Measurements from ENCODE around the gene BET1L. TPM values are rescaled to one million over a fixed set of nuclear protein-coding genes. Genes with fewer than 3 reads are reported as not detected.
"Not testable (repeated sequence)": the region's sequence is repeated elsewhere in the genome, so short reads cannot be mapped to it uniquely, and the experiment has no call there.

Gene BET1L
- total RNA-seq, 1 donor from 2014 or later: 73.2 TPM

DNA sequence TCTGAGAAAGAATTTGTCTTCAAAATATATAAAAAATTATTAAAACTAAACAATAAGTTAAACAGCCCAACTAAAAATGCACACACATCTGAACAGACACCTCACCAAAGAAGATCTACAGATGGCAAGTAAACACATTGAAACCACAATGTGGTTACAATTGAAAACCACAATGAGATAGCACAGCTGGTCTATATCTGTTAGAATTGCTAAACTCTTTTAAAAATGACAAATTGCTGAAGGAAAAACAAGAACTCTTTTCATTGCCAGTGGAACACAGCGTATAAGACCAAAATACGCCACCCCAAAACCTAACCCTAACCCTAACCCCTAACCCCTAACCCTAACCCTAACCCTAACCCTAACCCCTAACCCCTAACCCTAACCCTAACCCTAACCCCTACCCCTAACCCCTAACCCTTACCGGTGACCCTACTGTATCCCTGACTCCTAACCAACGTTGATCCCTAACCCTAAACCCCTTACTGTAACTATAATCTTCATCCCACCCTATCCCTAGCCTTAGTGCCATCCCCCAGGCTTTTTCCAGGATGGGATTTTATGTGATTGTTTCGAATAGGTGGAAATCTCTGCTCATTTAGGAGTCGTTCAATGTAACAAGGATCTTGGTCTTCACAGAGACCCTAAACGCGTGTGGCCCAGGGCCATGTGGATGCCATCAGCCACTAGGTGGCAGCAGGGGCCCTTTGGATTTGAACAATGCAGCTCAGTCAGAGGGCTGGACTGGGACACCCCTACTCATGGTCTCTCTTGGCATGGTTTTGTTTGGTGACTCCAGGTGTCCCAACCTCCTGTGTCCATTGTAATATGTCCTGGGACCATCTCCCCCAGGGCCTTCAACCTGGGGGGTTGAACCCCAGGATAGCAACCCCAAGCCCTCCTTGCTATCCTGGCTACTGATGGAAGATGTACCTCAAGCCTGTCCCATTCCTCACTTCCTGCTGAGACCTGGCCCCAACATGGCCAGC lies 15.4 kb downstream of the BET1L start:
- H3K9ac ChIP-seq (ENCODE audit: low read length); DNase-seq (ENCODE audit: low read depth); H3K36me3 Mint-ChIP-seq (ENCODE audit: low read depth, unreplicated experiment); H3K9me3 Mint-ChIP-seq (ENCODE audit: unreplicated experiment); H3K36me3 ChIP-seq (ENCODE audit: insufficient read depth, low read length); H3K9me3 ChIP-seq (ENCODE audit: insufficient read depth, low read depth, low read length); H3K4me1 ChIP-seq (ENCODE audit: insufficient read depth, low read length); H4K20me1 ChIP-seq (ENCODE audit: insufficient read depth, low read length); H3K4me3 Mint-ChIP-seq (ENCODE audit: unreplicated experiment); H3K4me3 ChIP-seq (ENCODE audit: insufficient read depth, low read depth, low read length); H3K79me2 ChIP-seq (ENCODE audit: insufficient read depth, low read length); H3K27ac ChIP-seq (ENCODE audit: low read depth, low read length); H3K4me2 ChIP-seq (ENCODE audit: low read length); H3K27me3 Mint-ChIP-seq (ENCODE audit: low read depth, unreplicated experiment); H3K4me1 Mint-ChIP-seq (ENCODE audit: low read depth, unreplicated experiment); H3K27me3 ChIP-seq (ENCODE audit: insufficient read depth, low read length); H2AFZ ChIP-seq (ENCODE audit: low read depth, low read length): not testable (repeated sequence)
- H3K27ac Mint-ChIP-seq (ENCODE audit: unreplicated experiment): peak overlapping the region; percentile 58
- peak; percentile 89 for FAIRE-seq
- TF ChIP-seq, protein P1, sequence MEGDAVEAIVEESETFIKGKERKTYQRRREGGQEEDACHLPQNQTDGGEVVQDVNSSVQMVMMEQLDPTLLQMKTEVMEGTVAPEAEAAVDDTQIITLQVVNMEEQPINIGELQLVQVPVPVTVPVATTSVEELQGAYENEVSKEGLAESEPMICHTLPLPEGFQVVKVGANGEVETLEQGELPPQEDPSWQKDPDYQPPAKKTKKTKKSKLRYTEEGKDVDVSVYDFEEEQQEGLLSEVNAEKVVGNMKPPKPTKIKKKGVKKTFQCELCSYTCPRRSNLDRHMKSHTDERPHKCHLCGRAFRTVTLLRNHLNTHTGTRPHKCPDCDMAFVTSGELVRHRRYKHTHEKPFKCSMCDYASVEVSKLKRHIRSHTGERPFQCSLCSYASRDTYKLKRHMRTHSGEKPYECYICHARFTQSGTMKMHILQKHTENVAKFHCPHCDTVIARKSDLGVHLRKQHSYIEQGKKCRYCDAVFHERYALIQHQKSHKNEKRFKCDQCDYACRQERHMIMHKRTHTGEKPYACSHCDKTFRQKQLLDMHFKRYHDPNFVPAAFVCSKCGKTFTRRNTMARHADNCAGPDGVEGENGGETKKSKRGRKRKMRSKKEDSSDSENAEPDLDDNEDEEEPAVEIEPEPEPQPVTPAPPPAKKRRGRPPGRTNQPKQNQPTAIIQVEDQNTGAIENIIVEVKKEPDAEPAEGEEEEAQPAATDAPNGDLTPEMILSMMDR (IDR thresholded peaks at IDR 0.05; ENCODE audit: insufficient read depth, low read depth, low read length): peak; percentile 12

DNA sequence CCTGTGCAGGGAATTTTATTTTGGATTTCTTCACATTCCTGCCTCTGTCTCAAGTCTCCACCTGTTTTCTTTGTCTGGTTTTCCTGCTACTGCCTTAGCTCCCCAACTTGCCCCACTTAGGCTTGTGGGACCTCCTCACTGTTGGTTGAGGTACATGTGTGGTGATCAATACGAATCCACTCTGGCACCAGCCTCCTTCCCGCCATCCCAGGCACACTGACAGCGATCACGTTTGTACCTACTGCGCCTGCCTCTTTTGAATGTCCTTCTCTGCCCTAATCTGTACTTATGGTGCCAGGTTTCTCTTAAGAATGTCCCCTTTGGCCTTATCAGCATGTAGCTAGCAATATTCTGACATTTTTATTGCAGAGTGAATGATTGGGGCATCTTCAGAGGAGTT lies 16.7 kb downstream of the BET1L start:
- not testable (repeated sequence) for H3K9me3 Mint-ChIP-seq (ENCODE audit: unreplicated experiment); H3K4me1 Mint-ChIP-seq (ENCODE audit: low read depth, unreplicated experiment); H3K4me1 ChIP-seq (ENCODE audit: insufficient read depth, low read length); H2AFZ ChIP-seq (ENCODE audit: low read depth, low read length); H3K27ac Mint-ChIP-seq (ENCODE audit: unreplicated experiment); H3K4me3 ChIP-seq (ENCODE audit: insufficient read depth, low read depth, low read length); H3K27ac ChIP-seq (ENCODE audit: low read depth, low read length); H3K27me3 Mint-ChIP-seq (ENCODE audit: low read depth, unreplicated experiment); H3K27me3 ChIP-seq (ENCODE audit: insufficient read depth, low read length); H3K36me3 ChIP-seq (ENCODE audit: insufficient read depth, low read length); H3K79me2 ChIP-seq (ENCODE audit: insufficient read depth, low read length); H4K20me1 ChIP-seq (ENCODE audit: insufficient read depth, low read length); H3K9ac ChIP-seq (ENCODE audit: low read length); DNase-seq (ENCODE audit: low read depth); H3K36me3 Mint-ChIP-seq (ENCODE audit: low read depth, unreplicated experiment); FAIRE-seq; H3K9me3 ChIP-seq (ENCODE audit: insufficient read depth, low read depth, low read length); H3K4me2 ChIP-seq (ENCODE audit: low read length)
- H3K4me3 Mint-ChIP-seq (ENCODE audit: unreplicated experiment): peak overlapping the region; percentile 25

DNA sequence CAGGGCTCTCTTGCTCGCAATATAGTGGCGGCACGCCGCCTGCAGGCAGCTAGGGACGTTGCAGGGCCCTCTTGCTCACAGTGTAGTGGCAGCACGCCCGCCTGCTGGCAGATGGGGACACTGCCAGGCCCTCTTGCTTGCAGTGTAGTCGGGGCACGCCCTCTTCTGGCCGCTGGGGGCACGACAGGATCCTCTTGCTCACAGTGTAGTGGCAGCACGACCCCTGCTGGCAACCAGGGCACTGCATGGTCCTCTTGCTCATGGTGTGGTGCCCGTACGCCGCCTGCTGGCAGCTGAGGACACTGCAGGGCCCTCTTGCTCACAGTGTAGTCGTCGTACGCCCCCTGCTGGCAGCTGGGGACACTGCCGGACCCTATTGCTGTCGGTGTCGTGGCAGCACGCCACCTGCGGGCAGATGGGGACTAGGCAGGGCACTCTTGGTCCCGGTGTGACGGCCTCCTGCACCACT lies 17.3 kb downstream of the BET1L start:
- H3K36me3 Mint-ChIP-seq (ENCODE audit: low read depth, unreplicated experiment); H3K4me2 ChIP-seq (ENCODE audit: low read length); H3K27ac ChIP-seq (ENCODE audit: low read depth, low read length); H4K20me1 ChIP-seq (ENCODE audit: insufficient read depth, low read length); FAIRE-seq; H3K27me3 ChIP-seq (ENCODE audit: insufficient read depth, low read length); H3K79me2 ChIP-seq (ENCODE audit: insufficient read depth, low read length); H3K4me1 ChIP-seq (ENCODE audit: insufficient read depth, low read length); H3K9me3 Mint-ChIP-seq (ENCODE audit: unreplicated experiment); H3K36me3 ChIP-seq (ENCODE audit: insufficient read depth, low read length); H3K4me3 Mint-ChIP-seq (ENCODE audit: unreplicated experiment); H3K9ac ChIP-seq (ENCODE audit: low read length); H3K27ac Mint-ChIP-seq (ENCODE audit: unreplicated experiment); H3K4me1 Mint-ChIP-seq (ENCODE audit: low read depth, unreplicated experiment); H2AFZ ChIP-seq (ENCODE audit: low read depth, low read length); H3K4me3 ChIP-seq (ENCODE audit: insufficient read depth, low read depth, low read length); H3K9me3 ChIP-seq (ENCODE audit: insufficient read depth, low read depth, low read length); DNase-seq (ENCODE audit: low read depth); H3K27me3 Mint-ChIP-seq (ENCODE audit: low read depth, unreplicated experiment): not testable (repeated sequence)

DNA sequence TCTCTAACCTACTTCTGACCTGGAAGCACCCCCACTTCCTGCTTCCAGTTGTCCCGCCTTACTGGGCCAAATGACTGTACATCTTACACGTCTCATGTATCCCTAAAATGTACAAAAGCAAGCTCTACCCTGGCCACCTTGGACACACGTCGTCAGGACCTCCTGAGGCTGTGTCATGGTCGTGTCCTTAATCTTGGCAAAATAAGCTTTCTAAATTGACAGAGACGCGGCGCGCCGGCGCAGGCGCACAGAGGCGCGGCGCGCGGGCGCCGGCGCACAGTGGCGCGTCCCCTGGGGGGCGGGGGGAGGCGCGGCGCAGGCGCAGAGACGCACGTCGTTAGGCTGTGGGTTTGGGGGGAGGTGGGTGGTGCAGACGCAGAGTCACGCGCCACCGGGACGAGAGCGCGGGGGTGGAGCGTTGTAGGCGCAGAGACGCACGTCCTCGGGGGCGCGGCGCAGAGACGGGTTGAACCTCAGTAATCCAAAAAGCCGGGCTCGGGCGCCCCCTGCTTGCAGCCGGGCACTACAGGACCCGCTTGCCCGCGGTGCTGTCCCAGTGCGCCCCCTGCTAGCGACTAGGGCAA lies 17.9 kb downstream of the BET1L start:
- not testable (repeated sequence) for H3K9ac ChIP-seq (ENCODE audit: low read length); FAIRE-seq; H3K36me3 ChIP-seq (ENCODE audit: insufficient read depth, low read length); DNase-seq (ENCODE audit: low read depth); H3K4me3 ChIP-seq (ENCODE audit: insufficient read depth, low read depth, low read length); H3K27me3 Mint-ChIP-seq (ENCODE audit: low read depth, unreplicated experiment); H3K9me3 Mint-ChIP-seq (ENCODE audit: unreplicated experiment); H2AFZ ChIP-seq (ENCODE audit: low read depth, low read length); H3K4me3 Mint-ChIP-seq (ENCODE audit: unreplicated experiment); H3K9me3 ChIP-seq (ENCODE audit: insufficient read depth, low read depth, low read length); H3K4me1 Mint-ChIP-seq (ENCODE audit: low read depth, unreplicated experiment); H4K20me1 ChIP-seq (ENCODE audit: insufficient read depth, low read length); H3K79me2 ChIP-seq (ENCODE audit: insufficient read depth, low read length); H3K27me3 ChIP-seq (ENCODE audit: insufficient read depth, low read length); H3K36me3 Mint-ChIP-seq (ENCODE audit: low read depth, unreplicated experiment); H3K27ac ChIP-seq (ENCODE audit: low read depth, low read length); H3K27ac Mint-ChIP-seq (ENCODE audit: unreplicated experiment); H3K4me2 ChIP-seq (ENCODE audit: low read length); H3K4me1 ChIP-seq (ENCODE audit: insufficient read depth, low read length)

DNA sequence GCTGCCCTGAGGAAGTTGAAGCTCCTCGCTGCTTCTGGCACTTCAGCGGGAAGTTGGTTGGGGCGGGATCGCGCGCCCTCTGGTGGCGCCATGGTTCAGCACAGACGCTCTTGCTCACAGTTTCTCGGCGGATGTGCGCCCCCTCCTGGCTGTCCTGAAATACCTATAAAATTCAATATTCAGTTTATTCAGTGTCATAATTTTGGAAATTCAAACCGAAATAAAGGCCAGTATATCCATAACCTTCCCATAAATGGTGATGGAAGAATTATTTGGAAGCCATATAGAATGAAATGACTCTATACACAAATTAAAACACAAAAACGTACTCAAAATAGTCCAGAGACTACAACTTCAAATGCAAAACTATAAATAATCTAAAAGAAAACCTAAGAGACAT lies 27.0 kb downstream of the BET1L start:
- not testable (repeated sequence) for H2AFZ ChIP-seq (ENCODE audit: low read depth, low read length); H3K4me1 Mint-ChIP-seq (ENCODE audit: low read depth, unreplicated experiment); H3K4me3 Mint-ChIP-seq (ENCODE audit: unreplicated experiment); H3K36me3 Mint-ChIP-seq (ENCODE audit: low read depth, unreplicated experiment); H3K9me3 ChIP-seq (ENCODE audit: insufficient read depth, low read depth, low read length); H3K79me2 ChIP-seq (ENCODE audit: insufficient read depth, low read length); H3K4me3 ChIP-seq (ENCODE audit: insufficient read depth, low read depth, low read length); H3K4me1 ChIP-seq (ENCODE audit: insufficient read depth, low read length); H3K27ac Mint-ChIP-seq (ENCODE audit: unreplicated experiment); FAIRE-seq; H3K27ac ChIP-seq (ENCODE audit: low read depth, low read length); H3K27me3 ChIP-seq (ENCODE audit: insufficient read depth, low read length); DNase-seq (ENCODE audit: low read depth); H3K36me3 ChIP-seq (ENCODE audit: insufficient read depth, low read length); H3K4me2 ChIP-seq (ENCODE audit: low read length); H4K20me1 ChIP-seq (ENCODE audit: insufficient read depth, low read length); H3K9ac ChIP-seq (ENCODE audit: low read length); H3K9me3 Mint-ChIP-seq (ENCODE audit: unreplicated experiment); H3K27me3 Mint-ChIP-seq (ENCODE audit: low read depth, unreplicated experiment)

Data from astrocyte (in vitro differentiated cells and primary cell).